Stimulated activated CD4-positive, alpha-beta T cell treated with anti-CD3 and anti-CD28 coated beads, Interleukin-2, amount 100 ng/mL, for 4 hours (primary cell): ENCODE data around the gene ASRGL1.

Source experiments
- DNase-seq: peaks from one replicate; pipeline ENCODE4 v3.0.0-alpha.2; 2020; ENCODE audit warnings: low read depth

Gene ASRGL1

GRCh38 chr11:62416596-62416995 lies 79.3 kb downstream of the ASRGL1 start:
- DNase-seq: no peak

GRCh38 chr11:62418136-62418535 lies 80.9 kb downstream of the ASRGL1 start:
- no peak for DNase-seq

GRCh38 chr11:62418733-62419132 lies 81.5 kb downstream of the ASRGL1 start, which contains the start of gene SCGB1A1:
SCGB1A1 (plus strand) TSS chr11:62419033; CDS start chr11:62419096, 63 bp downstream.
- no peak for DNase-seq

GRCh38 chr11:62419314-62419929 lies 82.2 kb downstream of the ASRGL1 start:
- no peak for DNase-seq

- DNase-seq: no peak
Observed at GRCh38 chr11:62419943-62420342, 82.7 kb downstream of the ASRGL1 start.

GRCh38 chr11:62420882-62421281 lies 83.6 kb downstream of the ASRGL1 start:
- no peak for DNase-seq

- DNase-seq: no peak
Observed at GRCh38 chr11:62421996-62422395, 84.7 kb downstream of the ASRGL1 start.

- DNase-seq: no peak
Observed at GRCh38 chr11:62423012-62423411, 85.8 kb downstream of the ASRGL1 start.

- no peak for DNase-seq
Observed at GRCh38 chr11:62427630-62428233, 90.5 kb downstream of the ASRGL1 start.

GRCh38 chr11:62428871-62429560 lies 91.8 kb downstream of the ASRGL1 start:
- DNase-seq: no peak

GRCh38 chr11:62430425-62430824 lies 93.2 kb downstream of the ASRGL1 start:
- no peak for DNase-seq

GRCh38 chr11:62431171-62431901 lies 94.1 kb downstream of the ASRGL1 start:
- no peak for DNase-seq

- DNase-seq: no peak
Observed at GRCh38 chr11:62432695-62433094, 95.4 kb downstream of the ASRGL1 start.

GRCh38 chr11:62433141-62433903 lies 96.1 kb downstream of the ASRGL1 start:
- DNase-seq: no peak

- no peak for DNase-seq
Observed at GRCh38 chr11:62433904-62434276, 96.6 kb downstream of the ASRGL1 start.

GRCh38 chr11:62435846-62436660 lies 98.8 kb downstream of the ASRGL1 start:
- DNase-seq: no peak

- no peak for DNase-seq
Observed at GRCh38 chr11:62437616-62438015, 100.4 kb downstream of the ASRGL1 start.

GRCh38 chr11:62438641-62439040 lies 101.4 kb downstream of the ASRGL1 start:
- no peak for DNase-seq

- no peak for DNase-seq
Observed at GRCh38 chr11:62439785-62440602, 102.7 kb downstream of the ASRGL1 start.
